ENCODE data around the gene TRAF2.
A peak's percentile ranks its signal among the peaks of the same experiment; 100 is the strongest.
"Not testable (repeated sequence)": the region's sequence is repeated elsewhere in the genome, so short reads cannot be mapped to it uniquely, and the experiment has no call there.

Gene TRAF2

GRCh38 chr9:136882947-136883283, 3.4 kb upstream of the TRAF2 start:
- H3K9me3 ChIP-seq (ENCODE audit: control extremely low read depth in 1 of 5, control insufficient read depth in 4 of 5, insufficient read depth in 2 of 5, low read depth in 1 of 5, low read length in 4 of 5); H3K27me3 ChIP-seq (replicated peaks in 2 of 5; ENCODE audit: control insufficient read depth in 4 of 5, insufficient read depth in 5 of 5, low read length in 4 of 5); H3K27ac ChIP-seq (ENCODE audit: insufficient read depth in 1 of 2, low read depth in 1 of 2, low read length in 2 of 2, poor library complexity in 1 of 2, severe bottlenecking in 2 of 2); DNase-seq; POLR2A ChIA-PET; H3K36me3 ChIP-seq (ENCODE audit: control insufficient read depth in 4 of 4, insufficient read depth in 4 of 4, low read length in 3 of 4): not testable (repeated sequence)
- H3K4me3 ChIP-seq (ENCODE audit: control insufficient read depth in 1 of 7, extremely low read depth in 1 of 7, insufficient read depth in 4 of 7, low read depth in 2 of 7, low read length in 6 of 7) = peak overlapping the region in 2 of 7 experiments; percentile 59 to 67
- peaks cover 0 to 41% (median 35%) of the 10 kb centered on the region in 4 experiments for H3K4me1 ChIP-seq (ENCODE audit: control extremely low read depth in 1 of 4, control insufficient read depth in 4 of 4, insufficient read depth in 4 of 4, low read length in 3 of 4)
- WGBS (ENCODE audit: insufficient coverage) = 86% methylated on average over 9 of the region's 9 CpGs
- CTCF ChIA-PET = interaction anchor here (1.2 to 4.3 kb wide), 4 partner anchors 11 to 40 kb away, joined by 3 to 22 read pairs (median 6); partner anchors contain the start of gene AJM1

- peaks cover 0 to 41% (median 35%) of the 10 kb centered on the region in 4 experiments for H3K4me1 ChIP-seq (ENCODE audit: control extremely low read depth in 1 of 4, control insufficient read depth in 4 of 4, insufficient read depth in 4 of 4, low read length in 3 of 4)
- DNase-seq; H3K27ac ChIP-seq (ENCODE audit: insufficient read depth in 1 of 2, low read depth in 1 of 2, low read length in 2 of 2, poor library complexity in 1 of 2, severe bottlenecking in 2 of 2); H3K4me3 ChIP-seq (ENCODE audit: control insufficient read depth in 1 of 7, extremely low read depth in 1 of 7, insufficient read depth in 4 of 7, low read depth in 2 of 7, low read length in 6 of 7); POLR2A ChIA-PET; H3K36me3 ChIP-seq (ENCODE audit: control insufficient read depth in 4 of 4, insufficient read depth in 4 of 4, low read length in 3 of 4); H3K9me3 ChIP-seq (ENCODE audit: control extremely low read depth in 1 of 5, control insufficient read depth in 4 of 5, insufficient read depth in 2 of 5, low read depth in 1 of 5, low read length in 4 of 5); H3K27me3 ChIP-seq (replicated peaks in 2 of 5; ENCODE audit: control insufficient read depth in 4 of 5, insufficient read depth in 5 of 5, low read length in 4 of 5): not testable (repeated sequence)
- WGBS (ENCODE audit: insufficient coverage) = 97% methylated on average over 5 of the region's 10 CpGs
- CTCF ChIA-PET = interaction anchor here (1.2 to 4.3 kb wide), 3 partner anchors 12 to 41 kb away, joined by 3 to 22 read pairs (median 7); partner anchors contain the start of gene AJM1
Measured at GRCh38 chr9:136883670-136884069, 2.6 kb upstream of the TRAF2 start.

- Histone ChIP-seq H3K36me3 (ENCODE audit: control insufficient read depth in 4 of 4, insufficient read depth in 4 of 4, low read length in 3 of 4) (peaks cover 0 to 24% (median 12%) of the 10 kb centered on the region in 4 experiments), H3K27me3 (replicated peaks in 2 of 5; ENCODE audit: control insufficient read depth in 4 of 5, insufficient read depth in 5 of 5, low read length in 4 of 5) (no peaks in the 10 kb centered on the region), H3K9me3 (ENCODE audit: control extremely low read depth in 1 of 5, control insufficient read depth in 4 of 5, insufficient read depth in 2 of 5, low read depth in 1 of 5, low read length in 4 of 5) (no peaks in the 10 kb centered on the region), H3K4me1 (ENCODE audit: control extremely low read depth in 1 of 4, control insufficient read depth in 4 of 4, insufficient read depth in 4 of 4, low read length in 3 of 4) (peaks cover 0 to 34% (median 28%) of the 10 kb centered on the region in 4 experiments), H3K27ac (ENCODE audit: insufficient read depth in 1 of 2, low read depth in 1 of 2, low read length in 2 of 2, poor library complexity in 1 of 2, severe bottlenecking in 2 of 2) (peak overlapping the region; percentile 72 to 86), H3K4me3 (ENCODE audit: control insufficient read depth in 1 of 7, extremely low read depth in 1 of 7, insufficient read depth in 4 of 7, low read depth in 2 of 7, low read length in 6 of 7) (peak overlapping the region; percentile 73 to 90 (median 81))
- peak in 2 of 3 donors; percentile 33 to 66 for DNase-seq
- POLR2A ChIA-PET = interaction anchor here (0.6 to 1.0 kb wide), 3 partner anchors 11 to 21 kb away, joined by 3 to 5 read pairs (median 4); partner anchors contain the start of gene EDF1
- CTCF ChIA-PET = interaction anchor here (1.0 to 2.1 kb wide), 6 partner anchors 9 to 142 kb away, joined by 3 to 9 read pairs (median 4); partner anchors contain the start of gene AJM1
- WGBS (ENCODE audit: insufficient coverage) = 1% methylated on average over 71 of the region's 76 CpGs
Measured at GRCh38 chr9:136886610-136887597, 588 bp downstream of the TRAF2 start.

GRCh38 chr9:136888454-136888853, 2.1 kb downstream of the TRAF2 start:
- peaks cover 0 to 20% (median 17%) of the 10 kb centered on the region in 4 experiments for H3K4me1 ChIP-seq (ENCODE audit: control extremely low read depth in 1 of 4, control insufficient read depth in 4 of 4, insufficient read depth in 4 of 4, low read length in 3 of 4)
- no peaks in the 10 kb centered on the region for H3K27me3 ChIP-seq (replicated peaks in 2 of 5; ENCODE audit: control insufficient read depth in 4 of 5, insufficient read depth in 5 of 5, low read length in 4 of 5)
- ChIA-PET POLR2A (no interaction called here), CTCF (interaction anchor here (0.7 to 2.1 kb wide), 6 partner anchors 8 to 59 kb away, joined by 3 to 9 read pairs (median 4); partner anchors contain the start of gene AJM1)
- H3K36me3 ChIP-seq (ENCODE audit: control insufficient read depth in 4 of 4, insufficient read depth in 4 of 4, low read length in 3 of 4) = peaks cover 0 to 32% (median 19%) of the 10 kb centered on the region in 4 experiments
- H3K9me3 ChIP-seq (ENCODE audit: control extremely low read depth in 1 of 5, control insufficient read depth in 4 of 5, insufficient read depth in 2 of 5, low read depth in 1 of 5, low read length in 4 of 5) = no peaks in the 10 kb centered on the region
- no peak for DNase-seq
- no peak overlapping the region for H3K27ac ChIP-seq (ENCODE audit: insufficient read depth in 1 of 2, low read depth in 1 of 2, low read length in 2 of 2, poor library complexity in 1 of 2, severe bottlenecking in 2 of 2)
- no peak overlapping the region for H3K4me3 ChIP-seq (ENCODE audit: control insufficient read depth in 1 of 7, extremely low read depth in 1 of 7, insufficient read depth in 4 of 7, low read depth in 2 of 7, low read length in 6 of 7)
- WGBS (ENCODE audit: insufficient coverage) = 100% methylated on average over 7 of the region's 8 CpGs

- Histone ChIP-seq H3K4me3 (ENCODE audit: control insufficient read depth in 1 of 7, extremely low read depth in 1 of 7, insufficient read depth in 4 of 7, low read depth in 2 of 7, low read length in 6 of 7) (no peak overlapping the region), H3K36me3 (ENCODE audit: control insufficient read depth in 4 of 4, insufficient read depth in 4 of 4, low read length in 3 of 4) (peaks cover 0 to 41% (median 24%) of the 10 kb centered on the region in 4 experiments), H3K27ac (ENCODE audit: insufficient read depth in 1 of 2, low read depth in 1 of 2, low read length in 2 of 2, poor library complexity in 1 of 2, severe bottlenecking in 2 of 2) (no peak overlapping the region), H3K27me3 (replicated peaks in 2 of 5; ENCODE audit: control insufficient read depth in 4 of 5, insufficient read depth in 5 of 5, low read length in 4 of 5) (no peaks in the 10 kb centered on the region), H3K9me3 (ENCODE audit: control extremely low read depth in 1 of 5, control insufficient read depth in 4 of 5, insufficient read depth in 2 of 5, low read depth in 1 of 5, low read length in 4 of 5) (no peaks in the 10 kb centered on the region), H3K4me1 (ENCODE audit: control extremely low read depth in 1 of 4, control insufficient read depth in 4 of 4, insufficient read depth in 4 of 4, low read length in 3 of 4) (peaks cover 0 to 20% (median 17%) of the 10 kb centered on the region in 4 experiments)
- CTCF ChIA-PET = interaction anchor here (0.7 kb wide), 1 partner anchor 101 kb away, joined by 3 read pairs; no protein-coding TSS in a partner anchor
- DNase-seq = no peak
- WGBS (ENCODE audit: insufficient coverage) = 93% methylated on average over 29 of the region's 42 CpGs
- POLR2A ChIA-PET = no interaction called here
Measured at GRCh38 chr9:136889858-136890257, 3.5 kb downstream of the TRAF2 start.

GRCh38 chr9:136890661-136891060, 4.3 kb downstream of the TRAF2 start:
- WGBS (ENCODE audit: insufficient coverage) = 100% methylated on average over 10 of the region's 13 CpGs
- POLR2A ChIA-PET = no interaction called here

More at GRCh38 chr9:136890661-136891060, 4.3 kb downstream of the TRAF2 start:
- CTCF ChIA-PET = interaction anchor here (1.0 to 1.2 kb wide), 2 partner anchors 54 to 139 kb away, joined by 3 read pairs; partner anchors contain the start of gene FBXW5
- DNase-seq = no peak
- Histone ChIP-seq H3K27ac (ENCODE audit: insufficient read depth in 1 of 2, low read depth in 1 of 2, low read length in 2 of 2, poor library complexity in 1 of 2, severe bottlenecking in 2 of 2) (no peak overlapping the region), H3K9me3 (ENCODE audit: control extremely low read depth in 1 of 5, control insufficient read depth in 4 of 5, insufficient read depth in 2 of 5, low read depth in 1 of 5, low read length in 4 of 5) (no peaks in the 10 kb centered on the region), H3K36me3 (ENCODE audit: control insufficient read depth in 4 of 4, insufficient read depth in 4 of 4, low read length in 3 of 4) (peaks cover 0 to 47% (median 29%) of the 10 kb centered on the region in 4 experiments), H3K27me3 (replicated peaks in 2 of 5; ENCODE audit: control insufficient read depth in 4 of 5, insufficient read depth in 5 of 5, low read length in 4 of 5) (no peaks in the 10 kb centered on the region), H3K4me3 (ENCODE audit: control insufficient read depth in 1 of 7, extremely low read depth in 1 of 7, insufficient read depth in 4 of 7, low read depth in 2 of 7, low read length in 6 of 7) (no peak overlapping the region), H3K4me1 (ENCODE audit: control extremely low read depth in 1 of 4, control insufficient read depth in 4 of 4, insufficient read depth in 4 of 4, low read length in 3 of 4) (peaks cover 0 to 12% (median 12%) of the 10 kb centered on the region in 4 experiments)
